Stimulated activated CD4-positive, alpha-beta T cell treated with anti-CD3 and anti-CD28 coated beads, TNF-alpha, amount 100 ng/mL, for 48 hours (primary cell): Measurements from ENCODE around the gene MERTK.
"Not testable (repeated sequence)": the region's sequence is repeated elsewhere in the genome, so short reads cannot be mapped to it uniquely, and the experiment has no call there.

Source experiments
- DNase-seq, 3 donors: peaks; one replicate each; pipeline ENCODE4 v3.0.0-alpha.2; 2020; ENCODE audit warnings: low read depth in 3 of 3

MERTK gene

DNA sequence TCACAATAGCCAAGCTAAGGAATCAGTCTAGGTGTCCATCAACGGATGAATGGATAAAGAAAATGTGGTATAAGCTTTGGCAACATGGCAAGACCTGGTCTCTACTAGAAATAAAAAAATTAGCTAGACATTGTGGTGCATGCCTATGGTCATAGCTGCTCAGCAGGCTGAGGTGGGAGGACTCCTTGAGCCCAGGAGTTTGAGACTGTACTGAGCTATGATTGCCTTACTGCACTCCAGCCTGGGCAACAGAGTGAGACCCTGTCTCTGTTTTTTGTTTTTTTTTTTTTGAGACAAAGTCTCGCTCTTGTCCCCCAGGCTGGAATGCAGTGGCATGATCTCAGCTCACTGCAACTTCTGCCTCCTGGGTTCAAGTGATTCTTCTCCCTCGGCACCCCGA lies 11.6 kb downstream of the MERTK start:
- DNase-seq, result not testable (repeated sequence)

DNA sequence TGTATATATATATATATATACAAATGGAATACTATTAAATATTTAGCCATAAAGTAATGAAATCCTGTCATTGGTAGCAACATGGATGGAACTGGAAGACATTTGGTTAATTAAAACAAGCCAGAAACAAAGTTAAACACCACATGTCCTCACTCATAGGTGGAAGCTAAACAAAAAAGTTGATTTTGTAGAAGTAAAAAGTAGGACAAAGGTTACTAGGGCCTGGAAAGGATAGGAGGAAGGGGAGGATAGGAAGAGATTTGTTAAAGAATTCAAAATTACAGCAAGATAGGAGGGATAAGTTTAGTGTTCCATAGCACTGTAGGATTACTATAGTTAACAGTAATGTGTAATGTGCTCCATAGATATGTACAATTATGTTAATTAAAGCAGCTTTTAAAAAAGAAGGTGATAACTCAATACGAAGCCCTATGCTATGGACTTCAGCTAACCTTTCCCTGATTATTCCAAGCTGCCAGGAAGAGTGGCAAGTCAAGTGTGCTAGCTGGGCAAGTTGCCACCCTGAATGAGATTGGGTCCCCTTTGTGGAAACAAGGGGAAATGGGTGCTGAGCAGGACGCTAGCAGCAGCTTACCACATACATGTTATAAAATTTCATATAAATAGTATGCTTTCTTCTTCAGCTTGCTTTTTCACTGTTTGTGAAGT lies 12.3 kb downstream of the MERTK start:
- no peak for DNase-seq

DNA sequence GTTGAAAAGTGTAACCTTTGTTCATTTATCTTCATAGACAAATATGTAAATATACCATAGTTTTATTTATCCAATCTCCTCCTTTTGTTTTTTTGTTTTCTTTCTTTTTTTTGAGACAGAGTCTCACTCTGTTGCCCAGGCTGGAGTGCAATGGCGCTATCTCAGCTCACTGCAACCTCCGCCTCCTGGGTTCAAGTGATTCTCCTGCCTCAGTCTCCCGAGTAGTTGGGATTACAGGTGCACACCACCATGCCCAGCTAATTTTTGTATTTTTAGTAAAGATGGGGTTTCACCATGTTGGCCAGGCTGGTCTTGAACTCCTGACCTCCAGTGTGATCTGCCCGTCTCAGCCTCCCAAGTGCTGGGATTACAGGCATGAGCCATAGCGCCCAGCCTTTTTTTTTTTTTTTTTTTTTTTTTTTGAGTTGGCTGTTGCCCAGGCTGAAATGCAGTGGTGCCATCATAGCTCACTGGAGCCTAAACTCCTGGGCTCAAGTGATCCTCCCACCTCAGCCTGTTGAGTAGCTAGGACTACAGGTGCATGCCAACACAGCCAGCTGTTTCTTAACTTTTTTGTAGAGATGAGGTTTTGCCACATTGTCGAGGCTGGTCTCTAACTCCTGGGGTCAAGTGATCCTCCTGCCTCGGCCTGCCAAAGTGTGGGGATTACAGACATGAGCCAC lies 13.0 kb downstream of the MERTK start:
- not testable (repeated sequence) for DNase-seq

DNA sequence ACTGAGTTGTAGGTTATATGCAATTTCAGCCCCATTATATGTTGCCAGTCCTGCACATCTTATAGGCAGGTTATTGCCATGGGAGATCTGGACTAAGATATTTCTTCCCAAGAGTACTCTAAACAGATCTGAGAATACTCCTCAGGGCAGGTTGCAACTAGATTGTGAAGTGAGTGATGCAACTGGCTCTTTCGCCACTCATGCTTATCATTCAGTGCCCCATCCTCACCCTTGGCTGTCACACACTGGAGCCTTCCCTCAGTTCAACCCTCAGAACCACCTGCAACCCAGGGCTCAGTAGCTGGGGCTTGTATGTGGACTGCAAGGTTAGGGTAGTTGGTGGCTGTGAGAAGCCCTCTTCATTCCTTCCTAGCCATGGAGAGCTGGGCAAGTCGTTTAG lies 14.1 kb downstream of the MERTK start:
- DNase-seq, result no peak

DNA sequence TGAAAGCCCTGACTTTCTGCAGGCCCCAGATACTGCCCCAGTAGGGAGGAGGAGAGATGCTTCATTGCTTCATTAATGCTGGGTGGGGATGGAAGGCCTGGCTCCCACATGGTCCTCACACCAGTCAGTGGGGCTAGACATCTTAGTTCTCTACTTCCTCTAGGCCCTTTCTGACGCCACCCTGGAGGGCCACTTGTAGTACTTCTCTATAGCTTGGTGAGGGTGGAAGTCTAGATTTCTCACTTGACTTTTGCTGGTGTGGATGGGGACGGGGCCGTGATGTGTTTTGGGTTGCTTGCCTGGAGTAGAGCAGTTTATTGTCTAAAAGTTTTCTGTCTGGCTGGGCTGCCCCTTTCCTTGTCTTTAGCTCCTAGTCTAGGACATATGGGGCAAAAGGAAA lies 18.7 kb downstream of the MERTK start:
- DNase-seq, result no peak

DNA sequence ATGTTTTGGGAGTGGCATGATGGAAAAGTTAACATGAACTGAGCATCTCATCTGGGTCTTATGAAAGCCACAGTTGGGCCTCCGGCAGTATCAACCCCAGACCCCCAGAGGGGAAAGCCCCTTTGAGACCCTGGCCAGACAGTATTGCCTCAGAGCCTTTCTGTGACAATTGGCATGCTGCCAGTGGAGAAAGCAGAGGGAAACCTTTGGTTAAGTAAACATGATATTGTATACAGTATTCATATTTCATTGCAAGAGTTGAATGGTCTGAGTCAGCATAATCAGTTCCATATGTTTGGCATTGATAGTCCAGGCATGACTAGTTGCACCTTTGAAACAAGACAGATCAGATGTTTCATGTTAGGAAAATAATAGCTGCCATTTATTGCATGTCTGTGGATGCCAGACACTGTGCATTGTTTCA lies 20.0 kb downstream of the MERTK start:
- DNase-seq, result no peak

DNA sequence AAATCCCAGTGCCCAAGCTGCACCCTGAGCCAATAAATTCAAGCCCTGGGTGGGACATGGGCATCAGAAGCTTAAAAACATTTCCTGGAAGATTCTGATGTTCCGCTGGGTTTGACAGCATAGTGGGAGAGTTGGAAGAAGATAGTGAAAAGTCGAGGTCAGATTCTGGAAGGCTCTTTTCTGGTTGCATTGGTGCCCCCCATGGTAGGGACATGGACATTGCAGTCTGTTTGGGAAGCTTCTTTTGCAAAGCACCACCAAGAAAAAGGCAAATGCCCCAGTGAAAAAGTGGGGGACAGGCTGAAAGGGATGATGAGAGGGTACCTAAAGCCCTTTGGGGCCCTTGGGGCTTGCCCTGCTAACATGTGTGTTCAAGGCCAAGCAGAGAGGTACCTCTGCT lies 21.0 kb downstream of the MERTK start:
- no peak for DNase-seq

DNA sequence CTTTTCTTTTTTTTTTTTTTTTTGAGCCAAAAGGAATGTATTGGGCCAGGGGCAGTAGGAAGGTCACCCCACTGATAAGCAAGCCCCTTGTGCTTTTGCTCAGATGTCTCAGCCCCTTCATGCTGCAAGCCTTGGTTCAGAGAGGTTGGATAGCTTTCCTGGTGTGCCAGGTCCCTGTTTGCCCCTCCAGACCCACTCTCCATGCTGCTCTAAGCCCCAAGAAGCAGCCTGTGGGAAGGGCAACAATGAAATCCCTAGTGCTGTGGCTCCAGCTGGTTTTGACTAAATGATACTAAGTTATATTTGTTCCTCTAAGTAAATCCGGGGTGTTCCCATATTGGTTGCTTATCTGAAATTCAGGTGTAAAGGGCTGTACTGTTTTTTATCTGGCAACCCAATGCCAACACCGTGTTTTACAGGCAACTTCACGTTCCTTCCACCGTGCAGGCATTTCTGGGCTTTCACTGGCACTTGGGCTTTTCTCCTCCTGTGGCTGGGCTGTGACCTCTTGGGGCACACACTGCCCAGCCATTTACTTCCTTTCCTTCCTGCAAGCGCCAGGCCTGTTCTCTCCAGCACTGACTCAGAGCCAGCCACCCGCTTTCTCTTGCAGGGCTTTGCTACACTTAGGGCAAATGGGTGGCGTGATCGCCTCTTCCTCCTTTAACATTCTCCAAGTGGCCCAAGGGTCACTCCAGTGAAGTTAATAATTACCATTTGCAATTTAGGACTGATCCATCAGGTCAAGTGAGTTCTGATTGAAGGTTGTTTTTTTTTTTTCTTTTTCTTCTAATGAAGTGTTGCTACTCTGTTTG lies 21.6 kb downstream of the MERTK start:
- DNase-seq, result no peak

DNA sequence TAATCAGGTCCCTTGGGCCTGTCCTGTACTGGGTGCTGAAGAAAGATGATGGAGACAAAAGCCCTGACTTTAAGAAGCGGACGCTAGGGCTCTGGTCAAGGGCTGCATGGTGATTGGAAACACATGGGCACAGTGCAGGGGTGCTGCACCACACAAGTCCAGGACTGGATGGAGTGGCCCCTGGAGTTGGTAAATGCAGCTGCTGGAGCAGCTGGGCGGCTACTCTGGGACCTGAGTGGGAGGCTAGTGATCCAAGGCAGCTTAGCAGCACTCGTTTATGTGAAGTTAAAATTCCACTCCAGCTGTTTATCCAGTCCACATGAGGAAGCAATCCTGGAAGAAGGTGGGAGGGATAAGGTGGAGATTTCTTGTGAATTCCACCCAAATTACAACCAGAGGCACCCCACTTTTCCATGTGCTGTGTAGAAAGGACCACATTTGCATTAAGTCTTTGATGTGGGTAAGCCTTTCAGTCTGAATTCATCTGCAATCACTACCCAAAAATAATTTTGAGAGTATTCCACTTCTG lies 24.9 kb downstream of the MERTK start:
- DNase-seq, result no peak

DNA sequence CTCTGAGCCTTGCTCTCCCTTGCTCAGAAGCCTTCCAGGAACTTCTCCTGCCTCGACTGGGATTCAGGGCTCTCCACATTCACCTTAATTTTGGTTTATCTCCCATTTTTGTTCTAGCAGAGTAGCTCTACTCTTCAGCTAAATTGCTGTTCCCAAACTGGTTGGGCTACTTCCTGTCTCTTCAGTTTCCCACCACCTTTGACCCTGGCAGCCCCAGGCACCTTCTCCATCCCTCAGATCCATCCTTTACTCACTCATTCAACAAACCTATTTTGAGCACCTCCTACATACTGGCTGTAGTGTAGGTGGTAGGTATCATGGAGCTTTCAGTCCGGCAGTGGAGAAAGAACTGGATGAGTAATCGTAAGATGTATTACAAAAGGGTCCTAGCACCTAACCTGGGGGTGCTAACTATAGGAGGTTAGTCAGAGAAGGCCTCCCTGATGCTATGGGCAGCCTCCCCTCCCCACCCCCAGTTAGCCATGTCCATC lies 26.3 kb downstream of the MERTK start:
- no peak for DNase-seq

DNA sequence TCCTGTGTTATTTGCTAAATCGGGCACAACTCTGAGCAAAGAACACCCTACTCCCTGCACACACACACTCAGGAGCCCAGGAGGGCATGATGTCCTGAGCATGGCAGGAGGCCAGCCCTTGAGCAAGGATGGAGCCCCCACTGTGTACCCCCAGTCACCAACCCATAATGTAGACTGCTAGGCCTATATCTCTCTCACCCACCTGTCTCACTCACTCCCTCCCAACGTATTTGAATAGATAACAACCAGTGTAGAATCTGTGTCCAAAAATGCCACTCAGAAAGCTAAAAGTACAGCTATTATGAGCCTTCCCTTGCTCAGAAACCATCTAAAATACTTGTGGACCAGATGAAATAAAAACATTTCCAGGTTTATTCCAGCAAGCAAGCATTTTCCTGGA lies 29.3 kb downstream of the MERTK start:
- DNase-seq, result no peak

DNA sequence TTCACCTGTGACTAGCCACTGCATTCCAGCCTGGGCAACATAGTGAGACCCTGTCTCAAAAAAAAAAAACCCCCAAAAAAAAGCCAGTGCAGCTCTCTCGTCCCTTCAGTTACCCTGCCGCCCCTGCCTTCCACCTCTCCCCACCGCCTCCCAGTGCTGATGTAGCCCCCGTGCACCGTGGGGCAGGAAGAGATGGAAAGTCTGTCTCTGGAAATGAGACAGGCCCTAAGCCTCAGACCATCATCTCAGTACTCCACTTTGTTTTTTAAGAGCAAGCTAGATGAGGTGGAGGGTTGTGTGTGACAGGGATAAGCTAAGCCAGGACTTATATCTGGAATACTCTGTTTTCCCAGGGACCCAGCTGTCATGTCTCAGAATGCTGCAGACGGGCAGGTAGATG lies 32.0 kb downstream of the MERTK start:
- DNase-seq, result no peak

DNA sequence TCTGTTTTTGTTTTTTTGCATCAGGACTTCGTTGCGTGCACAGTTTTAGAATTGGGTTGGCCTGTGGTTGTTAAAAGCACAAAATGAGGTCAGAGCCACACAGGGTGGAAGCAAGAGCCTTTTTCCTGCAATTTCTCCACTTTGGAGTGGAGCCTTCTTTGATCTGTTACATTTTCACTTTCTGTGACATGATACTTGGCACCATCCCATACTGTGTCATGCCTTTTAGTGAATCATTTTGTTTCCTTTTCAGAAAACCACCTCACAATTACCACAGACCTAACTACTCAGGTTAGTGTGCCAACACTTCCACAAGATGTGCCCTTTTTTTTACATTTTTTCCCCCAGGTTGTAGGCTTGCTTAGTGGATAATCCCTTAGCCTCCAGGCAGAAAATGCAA lies 32.5 kb downstream of the MERTK start:
- DNase-seq, result no peak

DNA sequence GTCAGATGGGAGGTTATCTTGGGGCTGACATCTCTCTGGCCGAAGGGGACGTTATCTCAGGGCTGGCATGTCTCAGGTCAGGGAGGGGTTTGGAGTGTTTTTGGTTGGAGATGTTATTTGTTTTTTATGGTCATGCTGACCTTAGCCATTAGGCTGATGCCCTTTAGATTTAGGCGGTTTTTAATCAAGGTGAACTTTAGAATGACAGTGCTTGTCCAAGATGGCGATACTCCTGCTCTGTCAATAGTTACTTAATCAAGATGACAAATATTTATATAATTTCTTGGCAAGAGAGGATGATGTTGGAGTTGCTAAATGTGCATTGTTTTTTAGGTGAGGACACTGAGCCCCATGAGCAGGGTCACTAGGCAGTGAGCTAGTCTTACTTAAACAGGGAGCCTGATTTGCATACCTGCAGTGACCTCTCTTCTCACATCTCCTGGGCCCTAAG lies 34.5 kb downstream of the MERTK start:
- no peak for DNase-seq

DNA sequence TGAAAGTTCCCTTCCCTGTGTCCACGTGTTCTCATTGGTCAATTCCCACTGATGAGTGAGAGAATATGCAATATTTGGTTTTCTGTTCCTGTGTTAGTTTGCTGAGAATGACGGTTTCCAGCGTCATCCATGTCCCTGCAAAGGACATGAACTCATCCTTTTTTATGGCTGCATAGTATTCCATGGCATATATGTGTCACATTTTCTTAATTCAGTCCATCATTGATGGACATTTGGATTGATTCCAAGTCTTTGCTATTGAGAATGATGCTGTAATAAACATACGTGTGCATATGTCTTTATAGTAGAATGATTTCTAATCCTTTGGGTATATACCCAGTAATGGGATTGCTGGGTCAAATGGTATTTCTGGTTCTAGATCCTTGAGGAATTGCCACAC lies 35.5 kb downstream of the MERTK start:
- not testable (repeated sequence) for DNase-seq

DNA sequence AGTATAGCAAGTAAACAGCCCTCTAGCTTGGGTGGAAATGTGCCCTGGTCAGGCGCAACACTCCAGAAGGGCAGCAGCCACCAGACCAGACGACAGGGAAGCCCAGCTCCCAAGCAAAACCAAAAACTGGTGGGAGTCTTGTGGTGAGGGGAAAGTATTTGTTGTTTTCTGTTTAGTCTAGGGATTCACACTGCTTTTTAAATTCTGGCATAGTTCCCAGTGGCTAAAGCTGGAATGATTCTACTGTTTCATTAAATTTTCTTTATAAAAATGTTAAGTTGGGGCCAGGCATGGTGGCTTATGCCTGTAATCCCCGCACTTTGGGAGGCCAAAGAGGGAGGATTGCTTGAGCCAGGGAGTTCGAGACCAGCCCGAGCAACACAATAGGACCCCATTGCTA lies 38.5 kb downstream of the MERTK start:
- no peak for DNase-seq

DNA sequence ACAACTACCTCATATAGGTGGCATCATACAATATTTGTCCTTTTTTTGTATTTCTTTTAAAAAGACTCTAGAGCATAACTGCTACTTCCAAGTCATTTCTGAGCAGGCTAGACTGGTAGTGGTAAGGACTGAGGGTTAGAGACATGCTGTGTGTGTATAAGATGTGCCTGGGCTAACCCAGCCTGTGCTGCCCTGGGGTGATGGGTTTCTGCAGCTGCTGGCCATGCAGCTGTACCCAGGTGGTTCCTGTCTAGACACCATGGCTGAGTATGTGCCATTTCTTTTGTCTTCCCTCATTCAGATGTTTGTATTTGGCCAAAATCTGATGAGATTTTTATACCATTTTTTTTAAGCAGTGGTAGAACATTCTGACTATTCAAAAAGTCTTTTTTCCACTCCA lies 40.0 kb downstream of the MERTK start:
- DNase-seq, result no peak

DNA sequence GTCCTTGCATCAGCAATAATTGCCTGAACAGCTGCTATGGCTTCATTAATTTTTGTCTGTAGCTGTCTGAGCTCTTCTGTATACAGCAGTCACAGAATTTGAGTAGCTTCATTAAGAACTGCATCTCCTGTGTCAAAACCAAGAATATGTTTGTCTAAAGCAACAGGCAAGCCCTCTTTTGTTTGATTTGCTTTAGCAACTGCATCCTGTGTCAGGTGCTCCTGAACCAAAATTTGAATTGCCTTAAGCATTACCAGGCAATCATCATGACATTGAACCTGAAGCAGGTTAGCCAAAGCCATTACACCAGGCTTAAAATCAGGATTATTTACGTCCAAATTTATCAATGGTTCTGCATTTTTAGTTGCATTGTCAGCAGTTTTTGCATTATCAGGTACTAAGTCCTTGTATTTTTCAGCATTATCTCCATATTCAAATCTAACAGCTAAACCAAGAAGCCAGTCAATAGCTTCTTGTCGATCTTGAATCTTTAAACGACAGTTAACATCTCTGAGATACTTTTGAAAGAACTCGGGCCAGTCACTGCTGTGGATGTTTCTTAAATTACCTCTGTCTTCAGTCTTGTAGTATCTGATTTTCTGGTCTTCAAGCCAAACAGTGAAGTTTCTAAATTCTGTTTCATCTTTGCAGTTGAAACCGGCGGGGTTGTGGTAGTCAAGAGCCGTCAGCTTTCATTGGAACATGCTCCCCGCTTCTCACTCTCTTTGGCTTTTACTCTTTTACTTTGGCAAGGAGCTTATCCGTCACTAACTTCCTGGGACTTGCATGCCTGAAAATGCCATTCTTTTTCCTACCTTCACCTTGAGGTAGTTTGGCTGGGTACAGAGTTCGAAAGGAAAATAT lies 42.2 kb downstream of the MERTK start:
- no peak for DNase-seq

DNA sequence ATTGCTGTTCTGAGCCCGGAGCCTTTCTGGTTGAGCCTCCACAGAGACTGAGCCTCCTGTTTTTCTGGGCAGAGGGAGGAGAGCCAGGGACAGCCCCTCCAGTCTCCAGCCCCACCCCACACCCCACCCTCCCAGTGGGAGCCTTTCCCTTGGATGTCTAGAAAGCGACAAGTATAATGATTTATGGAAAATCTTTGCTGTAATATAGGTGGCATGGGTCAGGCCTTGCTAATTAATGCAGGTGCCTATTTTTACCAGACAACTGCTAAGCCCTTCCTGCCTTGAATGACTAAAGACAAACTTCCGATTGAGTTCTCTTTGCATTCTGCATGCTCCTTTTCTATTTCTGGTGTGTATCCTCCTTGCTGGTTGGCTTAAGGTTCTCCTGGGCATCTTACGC lies 43.1 kb downstream of the MERTK start:
- no peak for DNase-seq

DNA sequence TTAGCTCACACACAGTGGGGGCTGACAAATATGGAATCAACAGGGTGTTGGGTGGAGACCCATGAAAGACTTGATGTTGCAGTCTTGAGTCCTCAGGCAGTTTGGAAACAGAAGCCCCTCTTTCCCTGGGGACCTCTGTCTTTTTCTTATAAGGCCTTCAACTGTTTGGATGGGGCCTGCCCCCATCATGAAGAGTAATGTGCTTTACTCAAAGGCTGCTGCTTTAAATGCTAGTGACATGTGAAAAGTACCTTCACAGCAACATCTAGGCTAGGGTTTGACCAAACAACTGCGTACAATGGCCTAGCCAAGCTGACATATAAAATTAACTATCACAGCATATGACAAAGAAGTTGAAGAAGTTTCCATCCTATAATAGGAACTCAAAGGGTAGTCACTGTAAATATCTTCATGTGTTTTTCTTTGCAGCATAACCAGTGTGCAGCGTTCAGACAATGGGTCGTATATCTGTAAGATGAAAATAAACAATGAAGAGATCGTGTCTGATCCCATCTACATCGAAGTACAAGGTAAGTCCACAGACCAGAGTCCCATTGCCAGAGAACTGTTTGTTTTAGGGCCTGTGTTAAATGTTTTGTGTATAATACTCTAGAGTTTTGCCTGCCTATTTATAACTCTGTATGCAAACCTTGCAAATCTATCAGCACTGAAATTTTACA lies 46.3 kb downstream of the MERTK start:
- no peak for DNase-seq
